Diencephalon (tissue), 1 donor: ENCODE data around the gene MRGPRG. TPM values are rescaled to one million over a fixed set of nuclear protein-coding genes. Genes with fewer than 3 reads are reported as not detected.

ENCODE experiments used
- total RNA-seq: library from RNA; depleted of rRNA; stranded (reverse); fragments of >200 nt; gene quantifications from one replicate; pipeline ENCODE4 v1.2.3, GENCODE V29; 2014

The MRGPRG gene
- not detected for total RNA-seq

GRCh38 chr11:3218483-3219280 lies at the start of gene MRGPRG:
Gene MRGPRG, minus strand, starts transcription at chr11:3218813. Its CDS starts 0 bp downstream, at chr11:3218813.

GRCh38 chr11:3231851-3232744 lies 13.5 kb upstream of the MRGPRG start, which contains the start of gene MRGPRE:
Gene MRGPRE, minus strand, starts transcription at chr11:3232417. Its CDS starts 3,618 bp downstream, at chr11:3228799.

Other genes starting within 250 kb of the MRGPRG start
- 216 TPM for gene NAP1L4, start 226.5 kb downstream of the MRGPRG start, total RNA-seq
- 36.4 TPM for gene CARS1, start 161.4 kb downstream of the MRGPRG start, total RNA-seq
- gene OSBPL5, start 53.5 kb downstream of the MRGPRG start, total RNA-seq, result 26.3 TPM
- gene MRGPRE, start 13.6 kb upstream of the MRGPRG start, total RNA-seq, result not detected
- 40.8 TPM for gene ZNF195, start 160.3 kb upstream of the MRGPRG start, total RNA-seq